ENCODE data around the gene PFN4.

The PFN4 gene

GRCh38 chr2:24082787-24083566 lies 40.2 kb downstream of the PFN4 start:
- Histone ChIP-seq H4K91ac (ENCODE audit: low read depth, low read length, poor library complexity) (peak overlapping the region; percentile 22), H3K4me3 (ENCODE audit: low read length in 2 of 2) (peak overlapping the region; percentile 63 to 92), H2BK12ac (ENCODE audit: low read length) (no peak overlapping the region), H3K27me3 (ENCODE audit: control insufficient read depth in 3 of 3, insufficient read depth in 3 of 3, low read depth in 1 of 3, low read length in 3 of 3) (no peaks in the 10 kb centered on the region), H3K9me3 (replicated peaks in 1 of 2; ENCODE audit: control insufficient read depth in 2 of 2, insufficient read depth in 1 of 2, low read depth in 1 of 2, low read length in 2 of 2) (no peaks in the 10 kb centered on the region), H2AFZ (ENCODE audit: low read length) (peak overlapping the region; percentile 94), H3K79me1 (ENCODE audit: low read depth, low read length) (no peaks in the 10 kb centered on the region), H2BK5ac (ENCODE audit: low read length) (no peak overlapping the region), H3K23ac (ENCODE audit: low read depth, low read length, poor library complexity) (no peak overlapping the region), H3K36me3 (replicated peaks in 1 of 2; ENCODE audit: control insufficient read depth in 2 of 2, insufficient read depth in 2 of 2, low read length in 2 of 2) (peaks cover 15 to 44% of the 10 kb centered on the region in 2 donors), H3K18ac (ENCODE audit: low read length) (peak overlapping the region; percentile 58), H2AK5ac (ENCODE audit: low read depth, low read length) (peak overlapping the region; percentile 68), H2BK120ac (ENCODE audit: low read depth, low read length) (peak overlapping the region; percentile 63), H3K4me1 (ENCODE audit: control insufficient read depth in 2 of 2, insufficient read depth in 1 of 2, low read depth in 1 of 2, low read length in 2 of 2) (peaks cover 0 to 8% of the 10 kb centered on the region in 2 donors), H3K14ac (ENCODE audit: low read length) (no peak overlapping the region), H3K9ac (ENCODE audit: low read depth, low read length, poor library complexity) (no peak overlapping the region), H3K4me2 (ENCODE audit: insufficient read depth, low read length, poor library complexity, severe bottlenecking) (peak overlapping the region; percentile 98), H2BK15ac (ENCODE audit: low read length) (no peak overlapping the region), H3K27ac (replicated peaks; ENCODE audit: low read length) (peak overlapping the region; percentile 98), H3K4ac (ENCODE audit: low read length) (no peak overlapping the region), H4K8ac (ENCODE audit: low read depth, low read length) (no peak overlapping the region)
- no peak for DNase-seq (ENCODE audit: low spot score)
- WGBS, 2 donors (ENCODE audit: extremely low coverage in 2 of 2, insufficient read length in 2 of 2, insufficient replicate concordance in 1 of 2): no CpG with 5 or more reads among the region's 8 CpGs

- no peaks in the 10 kb centered on the region for H3K9me3 ChIP-seq (replicated peaks in 1 of 2; ENCODE audit: control insufficient read depth in 2 of 2, insufficient read depth in 1 of 2, low read depth in 1 of 2, low read length in 2 of 2)
- H2BK5ac ChIP-seq (ENCODE audit: low read length): no peak overlapping the region
- WGBS, 2 donors (ENCODE audit: extremely low coverage in 2 of 2, insufficient read length in 2 of 2, insufficient replicate concordance in 1 of 2): no CpG with 5 or more reads among the region's 2 CpGs
- H3K27me3 ChIP-seq (ENCODE audit: control insufficient read depth in 3 of 3, insufficient read depth in 3 of 3, low read depth in 1 of 3, low read length in 3 of 3): no peaks in the 10 kb centered on the region
- H3K4me2 ChIP-seq (ENCODE audit: insufficient read depth, low read length, poor library complexity, severe bottlenecking): no peak overlapping the region
- no peak overlapping the region for H3K23ac ChIP-seq (ENCODE audit: low read depth, low read length, poor library complexity)
- H3K18ac ChIP-seq (ENCODE audit: low read length): no peak overlapping the region
- H3K4me1 ChIP-seq (ENCODE audit: control insufficient read depth in 2 of 2, insufficient read depth in 1 of 2, low read depth in 1 of 2, low read length in 2 of 2): peaks cover 0 to 10% of the 10 kb centered on the region in 2 donors
- H2AK5ac ChIP-seq (ENCODE audit: low read depth, low read length): no peak overlapping the region
- no peak overlapping the region for H3K4ac ChIP-seq (ENCODE audit: low read length)
- H2BK120ac ChIP-seq (ENCODE audit: low read depth, low read length): no peak overlapping the region
- DNase-seq (ENCODE audit: low spot score): no peak
- no peak overlapping the region for H2BK15ac ChIP-seq (ENCODE audit: low read length)
- peaks cover 15 to 50% of the 10 kb centered on the region in 2 donors for H3K36me3 ChIP-seq (replicated peaks in 1 of 2; ENCODE audit: control insufficient read depth in 2 of 2, insufficient read depth in 2 of 2, low read length in 2 of 2)
- H3K79me1 ChIP-seq (ENCODE audit: low read depth, low read length): no peaks in the 10 kb centered on the region
- H2BK12ac ChIP-seq (ENCODE audit: low read length): no peak overlapping the region
- no peak overlapping the region for H2AFZ ChIP-seq (ENCODE audit: low read length)
- H4K91ac ChIP-seq (ENCODE audit: low read depth, low read length, poor library complexity): no peak overlapping the region
- H3K4me3 ChIP-seq (ENCODE audit: low read length in 2 of 2): no peak overlapping the region
- H3K27ac ChIP-seq (replicated peaks; ENCODE audit: low read length): no peak overlapping the region
- no peak overlapping the region for H4K8ac ChIP-seq (ENCODE audit: low read depth, low read length)
- H3K9ac ChIP-seq (ENCODE audit: low read depth, low read length, poor library complexity): no peak overlapping the region
- no peak overlapping the region for H3K14ac ChIP-seq (ENCODE audit: low read length)
Observed at GRCh38 chr2:24080701-24081100, 42.4 kb downstream of the PFN4 start.

GRCh38 chr2:24077879-24078278 lies 45.3 kb downstream of the PFN4 start:
- Histone ChIP-seq H3K27ac (replicated peaks; ENCODE audit: low read length) (no peak overlapping the region), H3K36me3 (replicated peaks in 1 of 2; ENCODE audit: control insufficient read depth in 2 of 2, insufficient read depth in 2 of 2, low read length in 2 of 2) (peaks cover 14 to 64% of the 10 kb centered on the region in 2 donors), H3K4me3 (ENCODE audit: low read length in 2 of 2) (no peak overlapping the region), H2BK5ac (ENCODE audit: low read length) (no peak overlapping the region), H2AFZ (ENCODE audit: low read length) (no peak overlapping the region), H2BK15ac (ENCODE audit: low read length) (no peak overlapping the region), H3K18ac (ENCODE audit: low read length) (no peak overlapping the region), H3K4me2 (ENCODE audit: insufficient read depth, low read length, poor library complexity, severe bottlenecking) (no peak overlapping the region), H2BK120ac (ENCODE audit: low read depth, low read length) (no peak overlapping the region), H4K91ac (ENCODE audit: low read depth, low read length, poor library complexity) (no peak overlapping the region), H3K23ac (ENCODE audit: low read depth, low read length, poor library complexity) (no peak overlapping the region), H2AK5ac (ENCODE audit: low read depth, low read length) (no peak overlapping the region), H2BK12ac (ENCODE audit: low read length) (no peak overlapping the region), H3K79me1 (ENCODE audit: low read depth, low read length) (no peaks in the 10 kb centered on the region), H4K8ac (ENCODE audit: low read depth, low read length) (no peak overlapping the region), H3K27me3 (ENCODE audit: control insufficient read depth in 3 of 3, insufficient read depth in 3 of 3, low read depth in 1 of 3, low read length in 3 of 3) (no peaks in the 10 kb centered on the region), H3K4ac (ENCODE audit: low read length) (no peak overlapping the region), H3K4me1 (ENCODE audit: control insufficient read depth in 2 of 2, insufficient read depth in 1 of 2, low read depth in 1 of 2, low read length in 2 of 2) (peaks cover 2 to 6% of the 10 kb centered on the region in 2 donors), H3K14ac (ENCODE audit: low read length) (no peak overlapping the region), H3K9ac (ENCODE audit: low read depth, low read length, poor library complexity) (no peak overlapping the region), H3K9me3 (replicated peaks in 1 of 2; ENCODE audit: control insufficient read depth in 2 of 2, insufficient read depth in 1 of 2, low read depth in 1 of 2, low read length in 2 of 2) (no peaks in the 10 kb centered on the region)
- no CpG with 5 or more reads among the region's 2 CpGs for WGBS, 2 donors (ENCODE audit: extremely low coverage in 2 of 2, insufficient read length in 2 of 2, insufficient replicate concordance in 1 of 2)
- no peak for DNase-seq (ENCODE audit: low spot score)

- H3K4ac ChIP-seq (ENCODE audit: low read length): no peak overlapping the region
Observed at GRCh38 chr2:24077535-24077877, 45.6 kb downstream of the PFN4 start.

More at GRCh38 chr2:24077535-24077877, 45.6 kb downstream of the PFN4 start:
- WGBS, 2 donors (ENCODE audit: extremely low coverage in 2 of 2, insufficient read length in 2 of 2, insufficient replicate concordance in 1 of 2): no CpG with 5 or more reads among the region's 9 CpGs
- Histone ChIP-seq H3K27me3 (ENCODE audit: control insufficient read depth in 3 of 3, insufficient read depth in 3 of 3, low read depth in 1 of 3, low read length in 3 of 3) (no peaks in the 10 kb centered on the region), H2AK5ac (ENCODE audit: low read depth, low read length) (peak overlapping the region; percentile 95), H4K8ac (ENCODE audit: low read depth, low read length) (peak overlapping the region; percentile 52), H2BK120ac (ENCODE audit: low read depth, low read length) (no peak overlapping the region), H3K23ac (ENCODE audit: low read depth, low read length, poor library complexity) (no peak overlapping the region), H3K4me3 (ENCODE audit: low read length in 2 of 2) (peak overlapping the region; percentile 83 to 89), H2AFZ (ENCODE audit: low read length) (no peak overlapping the region), H2BK5ac (ENCODE audit: low read length) (no peak overlapping the region), H3K36me3 (replicated peaks in 1 of 2; ENCODE audit: control insufficient read depth in 2 of 2, insufficient read depth in 2 of 2, low read length in 2 of 2) (peaks cover 11 to 64% of the 10 kb centered on the region in 2 donors), H3K14ac (ENCODE audit: low read length) (no peak overlapping the region), H2BK12ac (ENCODE audit: low read length) (no peak overlapping the region), H3K9ac (ENCODE audit: low read depth, low read length, poor library complexity) (peak overlapping the region; percentile 82), H3K18ac (ENCODE audit: low read length) (no peak overlapping the region), H3K4me2 (ENCODE audit: insufficient read depth, low read length, poor library complexity, severe bottlenecking) (peak overlapping the region; percentile 84), H2BK15ac (ENCODE audit: low read length) (no peak overlapping the region), H3K27ac (replicated peaks; ENCODE audit: low read length) (no peak overlapping the region), H3K79me1 (ENCODE audit: low read depth, low read length) (no peaks in the 10 kb centered on the region), H3K4me1 (ENCODE audit: control insufficient read depth in 2 of 2, insufficient read depth in 1 of 2, low read depth in 1 of 2, low read length in 2 of 2) (peaks cover 2 to 6% of the 10 kb centered on the region in 2 donors), H3K9me3 (replicated peaks in 1 of 2; ENCODE audit: control insufficient read depth in 2 of 2, insufficient read depth in 1 of 2, low read depth in 1 of 2, low read length in 2 of 2) (no peaks in the 10 kb centered on the region), H4K91ac (ENCODE audit: low read depth, low read length, poor library complexity) (no peak overlapping the region)
- DNase-seq (ENCODE audit: low spot score): no peak
